Stimulated activated CD4-positive, alpha-beta T cell treated with anti-CD3 and anti-CD28 coated beads, TNF-alpha, amount 100 ng/mL, for 48 hours (primary cell): ENCODE results near the gene METTL27.
"Not testable (repeated sequence)": the region's sequence is repeated elsewhere in the genome, so short reads cannot be mapped to it uniquely, and the experiment has no call there.

Source experiments
- DNase-seq, 3 donors: peaks; one replicate each; pipeline ENCODE4 v3.0.0-alpha.2; 2020; ENCODE audit warnings: low read depth in 3 of 3

METTL27 gene

GRCh38 chr7:73839290-73839689, 3.0 kb downstream of the METTL27 start:
- DNase-seq: no peak

GRCh38 chr7:73838642-73839041, 3.7 kb downstream of the METTL27 start:
- no peak for DNase-seq

GRCh38 chr7:73837167-73837566, 5.1 kb downstream of the METTL27 start:
- DNase-seq: not testable (repeated sequence)

GRCh38 chr7:73834626-73835191, 7.6 kb downstream of the METTL27 start:
- DNase-seq: no peak

GRCh38 chr7:73833251-73833919, 8.9 kb downstream of the METTL27 start:
- DNase-seq: no peak

- DNase-seq: no peak
Measured at GRCh38 chr7:73832806-73833205, 9.5 kb downstream of the METTL27 start.

GRCh38 chr7:73831834-73832651, 10.3 kb downstream of the METTL27 start:
- no peak for DNase-seq

GRCh38 chr7:73831584-73831833, 10.8 kb downstream of the METTL27 start:
- no peak for DNase-seq

- DNase-seq: no peak
Measured at GRCh38 chr7:73830681-73831583, 11.4 kb downstream of the METTL27 start, which contains the start of gene CLDN4. Gene CLDN4 (plus strand): TSS chr7:73830996. CDS start chr7:73831202, 206 bp downstream.

- no peak for DNase-seq
Measured at GRCh38 chr7:73829921-73830680, 12.2 kb downstream of the METTL27 start.

- DNase-seq: no peak
Measured at GRCh38 chr7:73829505-73829904, 12.8 kb downstream of the METTL27 start.

- no peak for DNase-seq
Measured at GRCh38 chr7:73828972-73829371, 13.3 kb downstream of the METTL27 start.

- no peak for DNase-seq
Measured at GRCh38 chr7:73828107-73828803, 14.1 kb downstream of the METTL27 start.

- DNase-seq: no peak
Measured at GRCh38 chr7:73827567-73828106, 14.7 kb downstream of the METTL27 start.

GRCh38 chr7:73824986-73825385, 17.3 kb downstream of the METTL27 start:
- DNase-seq: no peak

GRCh38 chr7:73823873-73824592, 18.3 kb downstream of the METTL27 start:
- no peak for DNase-seq

GRCh38 chr7:73823257-73823656, 19.1 kb downstream of the METTL27 start:
- DNase-seq: no peak

- DNase-seq: no peak
Measured at GRCh38 chr7:73822319-73823173, 19.8 kb downstream of the METTL27 start.
